Trophoblast cell (in vitro differentiated cells and primary cell): Measurements from ENCODE around the gene CCDC121.
A peak's percentile ranks its signal among the peaks of the same experiment; 100 is the strongest.
"Not testable (repeated sequence)": the region's sequence is repeated elsewhere in the genome, so short reads cannot be mapped to it uniquely, and the experiment has no call there.

ENCODE experiments used
- DNase-seq, 2 donors: peaks; one replicate each; pipeline ENCODE4 v3.0.0-alpha.2; 2016
- H2AFZ ChIP-seq: 2 replicates; pipeline ENCODE4 v1.6.1; 2013; ENCODE audit warnings: low read length, moderate library complexity, mild to moderate bottlenecking; ENCODE audit not compliant: insufficient read depth, poor library complexity
- H2AK5ac ChIP-seq: 2 replicates; pipeline ENCODE4 v1.6.1; 2013; ENCODE audit warnings: mild to moderate bottlenecking, low read length
- H2BK120ac ChIP-seq: 2 replicates; pipeline ENCODE4 v1.6.1; 2013; ENCODE audit warnings: low read length, mild to moderate bottlenecking, moderate library complexity; ENCODE audit not compliant: insufficient read depth, poor library complexity
- H2BK12ac ChIP-seq: 2 replicates; pipeline ENCODE4 v1.6.1; 2013; ENCODE audit warnings: mild to moderate bottlenecking, low read length, moderate library complexity
- H2BK5ac ChIP-seq: 2 replicates; pipeline ENCODE4 v1.6.1; 2013; ENCODE audit warnings: low read length, low read depth, moderate library complexity, mild to moderate bottlenecking; ENCODE audit not compliant: poor library complexity
- H3K14ac ChIP-seq: 2 replicates; pipeline ENCODE4 v1.6.1; 2013; ENCODE audit warnings: mild to moderate bottlenecking, low read length
- H3K18ac ChIP-seq: 2 replicates; pipeline ENCODE4 v1.6.1; 2013; ENCODE audit warnings: mild to moderate bottlenecking, low read length
- H3K23ac ChIP-seq: 2 replicates; pipeline ENCODE4 v1.6.1; 2013; ENCODE audit warnings: low read length
- H3K27ac ChIP-seq: 2 replicates; pipeline ENCODE4 v1.5.1; 2013; ENCODE audit warnings: low read depth, mild to moderate bottlenecking, inconsistent platforms, low read length, moderate library complexity
- H3K27me3 ChIP-seq: 2 replicates; pipeline ENCODE4 v1.6.1; 2013; ENCODE audit warnings: inconsistent platforms, mild to moderate bottlenecking, low read length, moderate library complexity; ENCODE audit not compliant: insufficient read depth
- H3K36me3 ChIP-seq, 2 experiments: 1 replicate in 1 of 2; 2 replicates in 1 of 2; pipeline ENCODE4 v1.6.1; 2013; ENCODE audit warnings: low read length in 2 of 2, mild to moderate bottlenecking in 2 of 2, moderate library complexity in 1 of 2; ENCODE audit not compliant: insufficient read depth in 2 of 2, control insufficient read depth in 1 of 2
- H3K4ac ChIP-seq: 2 replicates; pipeline ENCODE4 v1.6.1; 2013; ENCODE audit warnings: low read depth, mild to moderate bottlenecking, low read length, moderate library complexity
- H3K4me1 ChIP-seq, 2 experiments: 1 replicate in 1 of 2; 2 replicates in 1 of 2; pipeline ENCODE4 v1.6.1; 2013; ENCODE audit warnings: low read length in 2 of 2, mild to moderate bottlenecking in 2 of 2, moderate library complexity in 1 of 2; ENCODE audit not compliant: insufficient read depth in 2 of 2, control insufficient read depth in 1 of 2
- H3K4me2 ChIP-seq: 2 replicates; pipeline ENCODE4 v1.6.1; 2013; ENCODE audit warnings: inconsistent platforms, mild to moderate bottlenecking, low read length, moderate library complexity
- H3K4me3 ChIP-seq: 2 replicates; pipeline ENCODE4 v1.5.1; 2013; ENCODE audit warnings: mild to moderate bottlenecking, low read depth, low read length, inconsistent platforms
- H3K79me1 ChIP-seq: one replicate; pipeline ENCODE4 v1.6.1; 2013; ENCODE audit warnings: low read length
- H3K79me2 ChIP-seq: 2 replicates; pipeline ENCODE4 v1.6.1; 2013; ENCODE audit warnings: low read length, mild to moderate bottlenecking; ENCODE audit not compliant: control insufficient read depth, insufficient read depth, poor library complexity
- H3K9ac ChIP-seq: 2 replicates; pipeline ENCODE4 v1.6.1; 2013; ENCODE audit warnings: mild to moderate bottlenecking, low read length
- H3K9me3 ChIP-seq: 2 replicates; pipeline ENCODE4 v1.6.1; 2013; ENCODE audit warnings: low read depth, mild to moderate bottlenecking, control low read depth, inconsistent platforms, low read length; ENCODE audit not compliant: insufficient read depth
- H4K12ac ChIP-seq: 2 replicates; pipeline ENCODE4 v1.6.1; 2013; ENCODE audit warnings: low read depth, mild to moderate bottlenecking, low read length, moderate library complexity
- H4K8ac ChIP-seq: 2 replicates; pipeline ENCODE4 v1.6.1; 2013; ENCODE audit warnings: low read depth, mild to moderate bottlenecking, low read length, moderate library complexity
- H4K91ac ChIP-seq: one replicate; pipeline ENCODE4 v1.6.1; 2013; ENCODE audit warnings: low read depth, mild to moderate bottlenecking, low read length, moderate library complexity
- WGBS: extraction: QIAGEN DNeasy Blood & Tissue Kit; methylation state at CpG from one replicate; pipeline ENCODE4 v1.1.7; 2013; ENCODE audit warnings: missing lambda C conversion rate; ENCODE audit not compliant: insufficient read length, insufficient coverage; ENCODE audit errors: extremely low coverage; 5-methylcytosine and 5-hydroxymethylcytosine counted together

CCDC121 gene

GRCh38 chr2:27626323-27626722, 2.5 kb downstream of the CCDC121 start:
- H3K23ac ChIP-seq, result not testable (repeated sequence)
- no CpG with 5 or more reads among the region's 1 CpG for WGBS
- peak; percentile 22 to 81 for DNase-seq

GRCh38 chr2:27624943-27625342, 3.9 kb downstream of the CCDC121 start:
- Histone ChIP-seq H3K4me1 (peaks cover 2 to 3% of the 10 kb centered on the region in 2 experiments), H3K36me3 (peaks cover 7 to 8% of the 10 kb centered on the region in 2 experiments), H4K8ac (no peak overlapping the region), H3K27ac (no peak overlapping the region), H3K4me3 (no peak overlapping the region), H2BK12ac (no peak overlapping the region), H3K18ac (no peak overlapping the region), H2AK5ac (no peak overlapping the region), H3K9ac (no peak overlapping the region), H3K4ac (no peak overlapping the region), H2AFZ (no peak overlapping the region), H4K91ac (no peak overlapping the region), H3K79me2 (peaks cover 3% of the 10 kb centered on the region), H3K9me3 (no peaks in the 10 kb centered on the region), H3K4me2 (no peak overlapping the region), H2BK120ac (no peak overlapping the region), H2BK5ac (no peak overlapping the region), H4K12ac (no peak overlapping the region), H3K23ac (no peak overlapping the region), H3K79me1 (peaks cover 9% of the 10 kb centered on the region), H3K27me3 (no peaks in the 10 kb centered on the region), H3K14ac (no peak overlapping the region)
- DNase-seq, result peak; percentile 19 to 81

More at GRCh38 chr2:27626323-27626722, 2.5 kb downstream of the CCDC121 start:
- not testable (repeated sequence) for H3K79me1 ChIP-seq, H3K9me3 ChIP-seq, H3K9ac ChIP-seq, H3K4me1 ChIP-seq, H4K8ac ChIP-seq, H3K18ac ChIP-seq, H3K27ac ChIP-seq, H3K4me2 ChIP-seq, H3K79me2 ChIP-seq, H3K36me3 ChIP-seq, H4K12ac ChIP-seq, H2AFZ ChIP-seq, H3K27me3 ChIP-seq, H3K14ac ChIP-seq, H4K91ac ChIP-seq, H3K4ac ChIP-seq, H2BK120ac ChIP-seq, H3K4me3 ChIP-seq, H2BK12ac ChIP-seq, H2BK5ac ChIP-seq, H2AK5ac ChIP-seq

- H2BK120ac ChIP-seq, result no peak overlapping the region
- H4K8ac ChIP-seq, result no peak overlapping the region
- no peak overlapping the region for H3K27ac ChIP-seq
- no peak overlapping the region for H2BK12ac ChIP-seq
- H2AK5ac ChIP-seq, result no peak overlapping the region
- H2BK5ac ChIP-seq, result no peak overlapping the region
- H3K27me3 ChIP-seq, result no peaks in the 10 kb centered on the region
- DNase-seq, result peak; percentile 43 to 89
- no peak overlapping the region for H4K12ac ChIP-seq
- H3K79me2 ChIP-seq, result no peaks in the 10 kb centered on the region
- H3K79me1 ChIP-seq, result no peaks in the 10 kb centered on the region
- H3K4me3 ChIP-seq, result no peak overlapping the region
- WGBS, result no CpG with 5 or more reads among the region's 3 CpGs
- no peak overlapping the region for H3K4me2 ChIP-seq
- H3K4ac ChIP-seq, result no peak overlapping the region
- no peak overlapping the region for H3K23ac ChIP-seq
- H3K36me3 ChIP-seq, result peaks cover 9% of the 10 kb centered on the region in 2 experiments
- no peak overlapping the region for H3K18ac ChIP-seq
- no peak overlapping the region for H2AFZ ChIP-seq
- peaks cover 0 to 2% of the 10 kb centered on the region in 2 experiments for H3K4me1 ChIP-seq
- H3K14ac ChIP-seq, result no peak overlapping the region
- no peak overlapping the region for H3K9ac ChIP-seq
- H3K9me3 ChIP-seq, result no peaks in the 10 kb centered on the region
- H4K91ac ChIP-seq, result no peak overlapping the region
Observed at GRCh38 chr2:27622921-27623384, 5.9 kb downstream of the CCDC121 start.

GRCh38 chr2:27621524-27621923, 7.3 kb downstream of the CCDC121 start:
- no peak overlapping the region for H3K23ac ChIP-seq
- no peaks in the 10 kb centered on the region for H3K4me1 ChIP-seq
- no peak overlapping the region for H3K4me2 ChIP-seq
- no peak overlapping the region for H2BK5ac ChIP-seq
- H3K27ac ChIP-seq, result no peak overlapping the region
- H2AFZ ChIP-seq, result no peak overlapping the region
- H3K9ac ChIP-seq, result no peak overlapping the region
- no peak overlapping the region for H3K4me3 ChIP-seq
- WGBS, result no CpG with 5 or more reads among the region's 1 CpG
- H3K9me3 ChIP-seq, result no peaks in the 10 kb centered on the region
- H3K79me1 ChIP-seq, result no peaks in the 10 kb centered on the region
- H3K79me2 ChIP-seq, result no peaks in the 10 kb centered on the region
- H3K18ac ChIP-seq, result no peak overlapping the region
- no peak overlapping the region for H3K4ac ChIP-seq
- H3K36me3 ChIP-seq, result peaks cover 11 to 18% of the 10 kb centered on the region in 2 experiments
- no peak overlapping the region for H2AK5ac ChIP-seq
- no peak overlapping the region for H2BK12ac ChIP-seq
- no peak for DNase-seq
- no peak overlapping the region for H4K91ac ChIP-seq
- no peaks in the 10 kb centered on the region for H3K27me3 ChIP-seq
- H4K8ac ChIP-seq, result no peak overlapping the region
- no peak overlapping the region for H4K12ac ChIP-seq
- H2BK120ac ChIP-seq, result no peak overlapping the region
- H3K14ac ChIP-seq, result no peak overlapping the region
